MM.1S (cell line): ENCODE results near the gene SPINK2.

ENCODE experiments used
- CTCF ChIP-seq: fragments of 300-600 bp; sonication (generic); IDR thresholded peaks from 2 replicates; pipeline ENCODE4 v1.5.1; 2016; ENCODE audit warnings: antibody characterized with exemption, low read length, mixed read lengths
- EZH2 ChIP-seq: fragments of 300-600 bp; sonication (generic); optimal IDR thresholded peaks from 2 replicates; pipeline ENCODE3; 2017; ENCODE audit warnings: low read depth, mild to moderate bottlenecking, antibody characterized with exemption, low read length, mixed read lengths
- EZH2phosphoT487 ChIP-seq: fragments of 300-600 bp; sonication (generic); IDR thresholded peaks from 2 replicates; pipeline ENCODE4 v1.6.1; 2018; ENCODE audit warnings: antibody characterized with exemption, low read length

- TF ChIP-seq CTCF (no peak), EZH2 (no peak), EZH2phosphoT487 (no peak)
Measured at GRCh38 chr4:56844802-56845580, 23.5 kb upstream of the SPINK2 start.
